ENCODE measurements around the gene MED25.

GRCh38 chr19:49859682-49860335, 41.7 kb downstream of the MED25 start:
- TF ChIP-seq CTCF (IDR thresholded peaks at IDR 0.05; ENCODE audit: insufficient read depth, low read depth, low read length) (no peak), EZH2 (IDR thresholded peaks at IDR 0.05; ENCODE audit: insufficient read depth, low read length) (no peak)
